ENCODE measurements around the gene CAMTA1.

- TF ChIP-seq MXI1 (conservative IDR thresholded peaks at IDR 0.05; ENCODE audit: poor library complexity, severe bottlenecking) (no peak), CTCF (IDR thresholded peaks at IDR 0.05; ENCODE audit: poor library complexity, severe bottlenecking) (no peak), TAF1 (IDR thresholded peaks at IDR 0.05; ENCODE audit: low read depth) (no peak), EZH2 (IDR thresholded peaks at IDR 0.05; ENCODE audit: borderline replicate concordance, insufficient read depth, low read length, poor library complexity, severe bottlenecking) (no peak), EP300 (conservative IDR thresholded peaks at IDR 0.05; ENCODE audit: poor library complexity, severe bottlenecking) (no peak)
Observed at GRCh38 chr1:6967431-6968111, 182.3 kb downstream of the CAMTA1 start.

Data from neural cell (in vitro differentiated cells).